Activated T-cell treated with anti-CD3 and anti-CD28 coated beads for 48 hours (primary cell): ENCODE results near the gene AMER3.

Source experiments
- DNase-seq: peaks from one replicate; pipeline ENCODE4 v3.0.0-alpha.2; 2020; ENCODE audit warnings: low read depth

AMER3 gene

GRCh38 chr2:130749641-130750040, 5.7 kb upstream of the AMER3 start:
- no peak for DNase-seq

GRCh38 chr2:130754811-130755210, 529 bp upstream of the AMER3 start:
- no peak for DNase-seq

- DNase-seq = peak; percentile 31
These were observed 923 bp downstream of the AMER3 start for GRCh38 chr2:130756053-130756873.

DNA sequence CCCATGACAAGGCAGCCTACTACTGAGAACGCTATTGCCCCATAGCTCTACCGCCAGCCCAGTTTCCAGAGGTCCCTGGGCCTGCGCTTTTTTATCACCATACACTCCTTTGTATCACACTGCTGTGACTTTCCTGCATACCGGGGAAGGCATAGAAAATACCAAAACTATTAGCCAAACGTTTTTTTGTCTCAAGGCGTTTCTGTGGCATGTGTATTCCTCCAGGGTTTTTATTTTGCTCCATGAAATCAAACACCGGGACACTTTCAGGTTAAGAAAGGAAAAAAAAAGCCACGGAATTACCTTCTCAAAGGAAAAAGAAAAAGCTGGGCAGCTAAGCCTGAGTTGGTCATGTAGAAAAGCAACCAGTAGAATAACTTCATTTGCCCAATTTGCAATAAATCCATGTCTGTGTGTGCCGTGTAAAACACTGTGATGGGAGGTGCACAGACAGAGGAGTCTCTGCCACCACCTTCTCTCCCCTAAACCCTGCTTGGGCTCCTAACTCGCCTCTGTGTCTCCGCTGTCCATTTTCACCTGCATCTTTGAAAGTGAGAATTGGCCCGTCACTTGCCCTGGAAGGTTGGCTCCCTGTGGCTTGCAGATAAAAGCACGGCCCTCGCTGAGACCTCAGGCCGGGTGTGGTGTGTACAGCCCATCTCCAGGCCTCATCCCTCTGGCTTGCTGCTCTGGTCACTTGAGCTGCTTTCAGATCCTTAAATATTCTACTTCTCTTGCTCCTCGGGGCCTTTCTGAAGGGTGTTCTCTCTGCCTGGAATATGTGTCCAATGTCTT, 1.7 kb downstream of the AMER3 start:
- no peak for DNase-seq

DNA sequence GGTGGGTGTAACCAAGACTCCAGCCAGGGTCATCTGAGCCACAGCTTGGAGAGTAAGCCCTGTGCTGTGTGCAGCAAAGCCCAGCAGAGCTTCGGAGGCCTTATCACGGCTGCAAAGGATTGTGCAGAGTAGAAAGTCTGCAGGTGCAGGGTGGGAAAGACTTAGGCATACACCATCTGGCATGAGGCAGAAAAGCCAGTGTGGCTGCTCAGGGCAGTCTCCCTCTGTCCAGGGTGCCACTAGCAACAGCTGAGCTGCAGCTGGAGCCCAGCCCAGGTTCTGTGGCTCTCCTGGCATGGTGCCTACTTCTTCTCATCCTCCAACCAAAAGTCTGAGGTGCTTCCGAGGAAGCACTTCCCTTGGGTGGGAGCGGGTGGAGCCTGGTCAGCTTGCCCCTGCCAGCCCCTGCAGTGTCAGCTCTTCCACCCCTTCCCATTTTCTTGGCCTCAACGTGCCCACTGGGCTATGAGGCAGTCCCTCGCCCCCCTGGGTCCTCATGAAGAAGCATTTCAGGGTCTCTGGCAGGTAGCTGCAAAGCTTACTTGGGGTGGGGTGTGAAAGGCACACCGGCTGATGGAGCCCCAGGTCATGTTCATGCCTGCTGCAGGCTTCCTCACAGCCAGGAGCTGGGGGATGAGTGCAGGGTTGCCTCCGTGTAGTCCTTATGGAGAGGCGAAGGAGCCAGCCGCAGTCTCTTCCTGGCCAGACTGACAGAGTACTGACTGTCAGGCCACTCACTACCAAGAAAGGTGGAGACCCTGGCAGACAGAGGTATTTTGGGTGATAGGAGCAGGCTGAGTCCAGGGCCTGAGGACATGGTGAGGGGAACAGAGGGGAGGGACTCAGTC, 4.8 kb downstream of the AMER3 start:
- DNase-seq = no peak

DNA sequence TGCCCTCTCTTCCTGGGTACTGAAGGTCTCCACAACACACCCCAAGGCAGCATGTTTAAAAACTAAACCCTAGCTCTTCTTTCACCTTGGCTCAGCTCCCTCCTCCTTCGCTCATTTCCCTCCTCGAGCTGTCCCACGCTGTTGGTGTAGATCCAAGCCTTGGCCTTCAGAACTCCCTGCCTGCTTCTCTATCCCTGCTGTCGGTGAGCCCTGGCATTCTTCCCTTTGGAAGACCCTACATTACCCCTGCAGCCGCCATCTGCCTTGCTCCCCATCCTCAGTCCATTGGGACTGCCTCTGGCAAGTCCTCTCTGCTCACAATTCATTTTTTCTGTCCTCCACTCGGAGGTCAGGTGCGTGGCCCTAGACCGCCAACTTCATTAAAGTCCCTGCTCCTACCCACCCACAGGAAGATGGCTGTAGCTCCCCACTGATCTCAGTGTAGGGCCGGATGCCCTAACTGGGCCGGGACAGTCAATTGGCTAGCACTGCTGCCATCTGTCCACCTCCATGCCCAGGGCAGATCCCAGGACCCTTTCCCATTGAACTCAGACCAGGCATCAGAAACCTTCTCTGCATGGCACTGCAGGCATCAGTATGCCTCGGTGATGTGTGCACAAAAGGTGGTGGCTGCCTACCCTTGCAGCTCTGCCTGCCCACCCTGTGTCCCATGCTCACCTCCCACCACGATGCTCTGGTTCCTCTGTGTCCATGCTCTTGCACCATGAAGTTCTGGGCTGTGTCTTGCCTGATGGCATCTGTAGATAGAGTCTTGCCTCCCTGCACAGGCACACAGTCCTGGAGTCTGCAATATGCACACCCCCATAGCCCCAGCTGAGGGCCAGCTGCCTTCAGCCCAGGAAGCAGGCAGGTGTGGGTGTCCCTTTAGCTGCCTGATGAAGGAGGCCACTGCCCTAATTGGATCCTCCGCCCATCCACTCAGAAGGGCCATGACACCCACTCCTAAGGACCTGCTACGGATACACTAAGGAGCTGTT, 5.7 kb downstream of the AMER3 start:
- DNase-seq = no peak

GRCh38 chr2:130762031-130762909, 6.9 kb downstream of the AMER3 start:
- DNase-seq = no peak

- DNase-seq = no peak
These were observed 7.6 kb downstream of the AMER3 start for GRCh38 chr2:130762910-130763385.

DNA sequence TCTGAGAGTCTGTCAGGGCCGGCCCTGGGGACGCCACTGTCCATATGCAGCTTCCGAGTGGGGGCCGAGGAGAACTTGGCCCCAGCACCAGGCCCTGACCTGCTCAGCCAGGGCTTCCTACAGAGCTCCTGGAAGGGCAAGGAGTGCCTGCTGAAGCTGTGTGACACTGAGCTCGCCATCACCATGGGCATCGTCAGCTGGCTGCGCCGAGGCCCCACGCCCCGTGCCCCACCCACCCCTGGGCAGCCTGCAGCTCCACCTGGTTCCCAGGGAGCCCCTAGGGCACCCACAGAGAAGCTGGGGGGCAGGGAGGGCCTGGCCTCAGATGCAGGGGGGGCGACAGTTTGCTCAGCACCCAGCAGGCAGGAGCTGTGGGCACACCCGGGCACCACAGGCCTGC, 8.1 kb downstream of the AMER3 start:
- DNase-seq = no peak

- no peak for DNase-seq
These were observed 8.9 kb downstream of the AMER3 start for GRCh38 chr2:130764035-130764820.

DNA sequence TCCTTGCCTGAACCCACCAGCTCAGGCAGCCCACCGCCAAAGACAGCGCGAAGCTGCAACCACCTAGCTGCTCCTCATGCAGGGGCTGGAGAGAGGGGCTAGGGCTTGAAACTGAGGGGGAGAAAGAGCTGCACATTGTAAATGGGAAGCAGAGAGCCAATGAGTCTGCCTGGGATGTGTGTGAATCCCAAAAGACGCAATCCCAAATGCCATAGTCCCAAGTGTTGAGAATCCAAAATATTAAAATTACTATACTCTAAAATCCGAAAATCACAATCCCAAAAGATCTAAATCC, 9.4 kb downstream of the AMER3 start:
- no peak for DNase-seq

DNA sequence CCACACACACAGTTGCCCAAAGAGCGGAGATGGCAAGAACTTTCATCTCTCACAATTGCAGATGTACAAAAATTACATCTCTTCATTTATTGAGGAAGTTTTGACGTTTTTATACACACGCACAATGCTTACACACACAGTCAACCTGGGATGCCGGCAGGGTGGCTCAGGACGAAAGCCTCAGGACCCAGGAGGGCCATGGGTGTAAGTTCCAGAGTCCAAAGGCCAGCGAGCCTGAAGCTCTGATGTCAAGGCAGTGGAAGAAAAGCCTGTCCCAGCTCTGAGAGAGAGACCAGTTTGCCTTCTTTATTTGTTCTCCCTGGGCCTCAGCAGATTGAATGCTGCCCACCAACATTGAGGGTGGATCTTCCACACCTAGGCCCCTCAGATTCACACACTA, 10.1 kb downstream of the AMER3 start:
- DNase-seq = no peak

GRCh38 chr2:130766037-130766436, 10.7 kb downstream of the AMER3 start:
- no peak for DNase-seq

- DNase-seq = no peak
These were observed 11.5 kb downstream of the AMER3 start for GRCh38 chr2:130766711-130767407.

DNA sequence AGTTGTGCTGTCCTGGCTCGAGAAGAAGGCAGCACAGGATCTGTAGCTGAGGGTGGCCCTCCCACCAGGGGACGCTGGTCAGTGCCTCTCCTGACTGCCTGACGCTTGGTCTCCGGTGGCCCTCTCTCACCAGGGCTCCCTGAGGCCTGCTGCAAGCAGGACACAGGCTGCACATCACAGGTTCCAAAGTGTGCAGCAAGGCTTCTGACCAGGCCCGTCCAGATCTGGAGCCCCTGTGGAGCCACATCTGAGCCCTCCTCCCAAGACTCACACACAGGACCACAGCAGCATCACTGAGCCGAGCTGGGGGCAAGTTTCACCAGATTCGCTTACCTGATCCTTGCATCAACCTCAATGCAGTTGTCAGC, 12.1 kb downstream of the AMER3 start:
- DNase-seq = no peak

GRCh38 chr2:130768191-130768855, 13.0 kb downstream of the AMER3 start:
- no peak for DNase-seq

GRCh38 chr2:130769343-130769907, 14.1 kb downstream of the AMER3 start:
- DNase-seq = no peak

DNA sequence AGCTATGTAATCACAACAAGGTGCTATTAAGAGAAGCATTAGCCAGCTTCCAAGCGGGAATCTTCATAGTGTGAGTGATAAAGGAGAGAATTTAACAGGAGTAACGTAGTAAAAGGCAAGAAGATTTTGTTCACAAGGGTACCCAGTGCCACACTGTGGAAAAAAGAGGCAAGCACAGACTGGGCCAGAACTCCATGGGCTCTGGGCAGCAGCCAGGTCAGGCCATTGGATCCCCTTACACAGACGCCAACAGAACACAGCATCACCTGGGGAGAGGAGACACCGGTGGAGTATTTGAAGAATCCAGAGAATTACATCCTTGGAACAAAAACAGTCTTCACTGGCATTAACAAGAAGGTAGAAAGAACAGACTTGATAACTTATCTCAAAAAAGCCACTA, 21.2 kb downstream of the AMER3 start:
- DNase-seq = no peak
